ENCODE measurements around the gene SYNDIG1.

Gene SYNDIG1

DNA sequence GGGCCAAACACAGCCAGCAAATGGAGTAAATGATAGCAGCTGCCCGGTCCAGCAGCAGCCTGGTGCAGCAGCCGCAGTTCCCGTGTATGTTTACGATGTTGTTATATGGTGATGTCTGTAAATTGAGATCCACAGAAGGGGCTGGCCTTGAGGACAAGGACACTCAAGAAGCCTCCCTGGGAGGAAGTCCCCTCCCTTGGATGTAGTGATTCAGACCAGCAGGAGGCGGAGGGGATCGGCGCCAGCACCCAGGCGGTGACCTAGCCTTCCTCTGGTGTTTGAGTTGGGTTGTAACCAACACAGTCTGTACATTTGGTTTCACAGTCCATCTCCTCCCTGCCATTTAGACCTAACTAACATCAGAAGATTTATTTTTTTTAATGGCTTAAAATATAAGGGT lies 187.8 kb downstream of the SYNDIG1 start:
- DNase-seq (ENCODE audit: low read depth) = no peak
- TF ChIP-seq, protein P1, sequence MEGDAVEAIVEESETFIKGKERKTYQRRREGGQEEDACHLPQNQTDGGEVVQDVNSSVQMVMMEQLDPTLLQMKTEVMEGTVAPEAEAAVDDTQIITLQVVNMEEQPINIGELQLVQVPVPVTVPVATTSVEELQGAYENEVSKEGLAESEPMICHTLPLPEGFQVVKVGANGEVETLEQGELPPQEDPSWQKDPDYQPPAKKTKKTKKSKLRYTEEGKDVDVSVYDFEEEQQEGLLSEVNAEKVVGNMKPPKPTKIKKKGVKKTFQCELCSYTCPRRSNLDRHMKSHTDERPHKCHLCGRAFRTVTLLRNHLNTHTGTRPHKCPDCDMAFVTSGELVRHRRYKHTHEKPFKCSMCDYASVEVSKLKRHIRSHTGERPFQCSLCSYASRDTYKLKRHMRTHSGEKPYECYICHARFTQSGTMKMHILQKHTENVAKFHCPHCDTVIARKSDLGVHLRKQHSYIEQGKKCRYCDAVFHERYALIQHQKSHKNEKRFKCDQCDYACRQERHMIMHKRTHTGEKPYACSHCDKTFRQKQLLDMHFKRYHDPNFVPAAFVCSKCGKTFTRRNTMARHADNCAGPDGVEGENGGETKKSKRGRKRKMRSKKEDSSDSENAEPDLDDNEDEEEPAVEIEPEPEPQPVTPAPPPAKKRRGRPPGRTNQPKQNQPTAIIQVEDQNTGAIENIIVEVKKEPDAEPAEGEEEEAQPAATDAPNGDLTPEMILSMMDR (IDR thresholded peaks at IDR 0.05; ENCODE audit: insufficient read depth, low read depth, low read length, missing control alignments) = no peak
- H3K4me3 ChIP-seq (ENCODE audit: low read length) = no peak overlapping the region

DNA sequence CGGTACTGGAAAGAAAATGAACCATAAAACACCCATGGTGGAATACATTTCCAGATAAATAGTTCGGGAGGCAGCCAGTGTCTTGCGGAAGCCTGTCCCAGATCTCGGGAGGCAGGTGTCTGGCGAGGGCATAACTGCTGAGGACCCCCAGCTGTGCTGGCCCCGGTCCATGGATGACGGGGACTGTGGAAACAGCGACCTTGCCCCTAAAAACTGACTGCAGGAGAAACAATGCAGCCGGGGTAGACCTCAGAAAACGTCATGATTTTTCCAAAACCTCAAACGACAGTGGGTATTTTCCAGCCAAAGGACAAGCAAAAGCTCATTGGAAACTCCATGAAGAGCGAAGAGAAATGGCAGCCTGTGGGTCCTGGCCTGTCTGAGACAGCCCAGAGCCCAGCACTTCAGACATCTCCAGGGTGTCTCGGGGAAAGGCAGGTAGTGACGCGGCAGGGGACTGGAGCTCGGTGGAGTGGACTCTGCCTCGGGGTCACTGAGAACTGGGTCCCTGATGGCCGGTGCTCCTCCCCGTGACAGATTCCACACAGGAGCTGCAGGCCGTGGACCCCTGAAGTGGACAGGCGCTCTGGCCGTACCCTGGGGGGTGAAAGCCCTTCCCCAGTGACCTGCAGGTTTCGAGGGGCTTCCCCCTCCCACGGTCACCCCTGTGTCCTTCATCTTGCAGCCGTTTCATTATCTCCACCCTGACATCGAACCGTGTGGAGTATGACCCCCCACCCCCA lies 188.6 kb downstream of the SYNDIG1 start:
- TF ChIP-seq, protein P1 (IDR thresholded peaks at IDR 0.05; ENCODE audit: insufficient read depth, low read depth, low read length, missing control alignments) = no peak
- H3K4me3 ChIP-seq (ENCODE audit: low read length) = no peak overlapping the region

DNA sequence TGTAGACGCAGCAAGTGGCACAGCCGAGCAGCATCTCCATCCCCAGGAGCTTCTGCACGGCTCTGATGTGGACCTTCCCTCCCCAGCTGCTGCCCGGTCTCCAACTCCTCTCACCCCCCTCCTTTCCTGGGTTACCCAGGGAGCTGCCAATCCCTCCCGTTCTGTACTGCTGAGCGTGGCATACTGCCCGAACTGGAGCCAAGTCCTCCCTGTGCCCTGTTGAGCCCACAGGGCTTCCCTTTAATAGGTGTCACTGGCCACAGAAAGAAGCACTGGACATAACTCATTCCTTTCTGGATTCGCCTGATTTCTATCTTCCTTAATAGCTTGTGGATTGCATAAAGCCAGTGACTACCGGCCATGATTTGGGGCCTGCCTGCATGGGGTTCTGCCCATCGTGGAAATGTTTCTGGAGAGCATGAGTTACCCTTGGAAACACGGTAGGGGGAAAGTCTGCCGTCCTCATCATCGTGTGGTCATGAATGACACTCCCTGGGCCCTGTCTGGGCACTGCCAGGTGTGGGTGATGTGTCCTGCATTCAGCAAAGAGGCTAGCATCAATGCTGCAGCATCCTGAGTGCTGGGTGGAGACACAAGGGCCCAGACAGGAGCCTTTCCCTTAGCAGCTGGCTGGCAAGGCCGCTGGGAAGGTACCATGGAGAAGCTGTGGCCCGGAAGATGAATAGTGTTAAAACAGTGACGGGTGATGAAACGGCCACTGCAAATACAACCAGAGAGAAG lies 189.7 kb downstream of the SYNDIG1 start:
- DNase-seq (ENCODE audit: low read depth) = no peak
- no peak overlapping the region for H3K4me3 ChIP-seq (ENCODE audit: low read length)
- TF ChIP-seq, protein P1 (IDR thresholded peaks at IDR 0.05; ENCODE audit: insufficient read depth, low read depth, low read length, missing control alignments) = no peak

More for the DNA sequence above, 188.6 kb downstream of the SYNDIG1 start:
- no peak for DNase-seq (ENCODE audit: low read depth)

DNA sequence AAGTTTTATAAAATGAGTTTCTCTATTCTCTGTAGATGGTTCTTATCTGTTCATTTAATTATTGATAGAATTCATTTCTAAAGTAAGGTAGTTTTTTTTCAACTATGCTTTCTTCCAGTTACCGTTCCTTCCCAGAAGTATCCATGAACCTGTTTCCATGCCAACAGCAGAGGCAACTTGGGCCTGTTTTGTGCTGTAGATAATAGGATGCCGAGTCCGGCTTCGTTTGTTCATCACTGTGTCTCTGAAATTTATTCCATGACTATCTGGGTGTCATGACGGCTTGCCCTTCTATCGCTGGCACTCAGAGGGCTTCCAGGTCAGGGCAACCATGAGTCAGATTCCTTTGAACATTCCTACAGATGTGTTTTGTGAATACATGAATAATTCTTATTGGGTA lies 190.4 kb downstream of the SYNDIG1 start:
- DNase-seq (ENCODE audit: low read depth) = no peak

DNA sequence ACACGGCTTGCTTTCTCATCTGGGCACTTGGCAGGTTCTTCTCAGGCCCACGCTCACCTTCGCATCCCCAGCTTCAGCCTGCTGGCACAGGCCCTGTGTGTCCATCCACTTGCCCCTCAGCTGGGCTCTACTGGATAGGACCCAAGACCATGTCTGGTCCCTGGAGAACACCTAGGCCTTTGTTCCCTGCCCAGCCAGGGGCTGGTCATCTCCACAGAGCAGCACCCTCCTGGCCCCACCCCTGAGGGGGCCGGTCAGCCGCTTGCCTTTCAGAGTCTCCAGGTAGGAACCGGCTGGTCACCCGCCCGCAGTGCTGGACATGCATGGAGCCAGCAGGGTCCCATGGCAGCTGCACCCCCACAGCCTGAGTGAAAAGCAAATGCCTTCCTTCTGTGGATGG lies 191.2 kb downstream of the SYNDIG1 start:
- no peak for DNase-seq (ENCODE audit: low read depth)
- TF ChIP-seq, protein P1 (IDR thresholded peaks at IDR 0.05; ENCODE audit: insufficient read depth, low read depth, low read length, missing control alignments) = no peak
- H3K4me3 ChIP-seq (ENCODE audit: low read length) = no peak overlapping the region

More for the DNA sequence above, 190.4 kb downstream of the SYNDIG1 start:
- H3K4me3 ChIP-seq (ENCODE audit: low read length) = no peak overlapping the region
- TF ChIP-seq, protein P1 (IDR thresholded peaks at IDR 0.05; ENCODE audit: insufficient read depth, low read depth, low read length, missing control alignments) = no peak

DNA sequence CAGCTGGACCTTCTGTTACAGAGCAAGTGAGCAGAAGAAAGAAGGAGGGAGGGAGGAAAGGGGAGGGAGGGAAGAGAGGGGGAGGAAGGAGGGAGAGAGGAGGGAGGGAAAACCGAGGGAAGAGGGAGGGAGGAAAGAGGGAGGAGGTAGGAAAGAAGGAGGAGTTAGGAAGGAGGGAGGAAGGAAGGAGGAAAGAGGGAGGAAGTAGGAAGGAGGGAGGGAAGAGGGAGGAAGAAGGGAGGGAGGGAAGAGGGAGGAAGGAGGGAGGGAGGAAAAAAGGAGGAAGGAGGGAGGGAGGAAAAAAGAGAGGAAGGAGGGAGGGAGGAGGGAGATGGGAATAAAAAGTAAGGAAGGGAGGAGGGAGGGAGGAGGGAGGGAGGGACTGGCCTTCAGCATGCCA lies 191.8 kb downstream of the SYNDIG1 start:
- no peak for DNase-seq (ENCODE audit: low read depth)
- TF ChIP-seq, protein P1 (IDR thresholded peaks at IDR 0.05; ENCODE audit: insufficient read depth, low read depth, low read length, missing control alignments) = no peak
- H3K4me3 ChIP-seq (ENCODE audit: low read length) = no peak overlapping the region

Data from epithelial cell of esophagus (primary cell).